Endodermal cell (in vitro differentiated cells): ENCODE measurements around the gene LRBA. TPM values are rescaled to one million over a fixed set of nuclear protein-coding genes. Genes with fewer than 3 reads are reported as not detected.

ENCODE experiments used
- DNase-seq: peaks from one replicate; pipeline ENCODE4 v3.0.0-alpha.2; 2017
- H3K27ac ChIP-seq: 2 replicates; pipeline ENCODE4 v1.5.1; 2013; ENCODE audit warnings: mild to moderate bottlenecking, low read depth, low read length, moderate library complexity
- H3K27me3 ChIP-seq: 2 replicates; pipeline ENCODE4 v1.6.1; 2013; ENCODE audit warnings: mild to moderate bottlenecking, low read length, moderate library complexity; ENCODE audit not compliant: insufficient read depth, control insufficient read depth, poor library complexity, severe bottlenecking
- H3K36me3 ChIP-seq: 2 replicates; pipeline ENCODE4 v1.7.0; 2013; ENCODE audit warnings: mild to moderate bottlenecking, low read length, moderate library complexity; ENCODE audit not compliant: control insufficient read depth, insufficient read depth
- H3K4me1 ChIP-seq: one replicate; pipeline ENCODE4 v1.7.0; 2013; ENCODE audit warnings: low read length; ENCODE audit not compliant: control insufficient read depth, insufficient read depth
- H3K4me3 ChIP-seq: 2 replicates; pipeline ENCODE4 v1.5.1; 2013; ENCODE audit warnings: mild to moderate bottlenecking, low read length, moderate library complexity
- H3K9ac ChIP-seq: 2 replicates; pipeline ENCODE4 v1.6.1; 2013; ENCODE audit warnings: mild to moderate bottlenecking, low read length, moderate library complexity; ENCODE audit not compliant: poor library complexity, severe bottlenecking; ENCODE audit errors: extremely low read depth
- H3K9me3 ChIP-seq: 2 replicates; pipeline ENCODE4 v1.6.1; 2013; ENCODE audit warnings: mild to moderate bottlenecking, low read length, moderate library complexity; ENCODE audit not compliant: control insufficient read depth
- H3K27ac Mint-ChIP-seq: 2 replicates; pipeline ENCODE4 v1.8.0; 2020; ENCODE audit warnings: mixed read lengths
- H3K27me3 Mint-ChIP-seq: 2 replicates; pipeline ENCODE4 v1.8.0; 2021; ENCODE audit warnings: mild to moderate bottlenecking, mixed read lengths; ENCODE audit not compliant: insufficient read depth
- H3K36me3 Mint-ChIP-seq: 2 replicates; pipeline ENCODE4 v1.8.0; 2020; ENCODE audit warnings: low read depth, mixed read lengths
- H3K4me1 Mint-ChIP-seq: 2 replicates; pipeline ENCODE4 v1.8.0; 2020; ENCODE audit warnings: mixed read lengths
- H3K4me3 Mint-ChIP-seq: 2 replicates; pipeline ENCODE4 v1.8.0; 2020; ENCODE audit warnings: mild to moderate bottlenecking, moderate library complexity, mixed read lengths
- H3K9me3 Mint-ChIP-seq: 2 replicates; pipeline ENCODE4 v1.8.0; 2020; ENCODE audit warnings: mild to moderate bottlenecking, mixed read lengths
- CTCF ChIP-seq: fragments of 200-600 bp; sonication (generic); conservative IDR thresholded peaks from 2 replicates; pipeline ENCODE4 v1.5.0; 2021; ENCODE audit warnings: antibody characterized with exemption, mild to moderate bottlenecking
- WGBS, 2 experiments: methylation state at CpG; one replicate each; pipeline versions ENCODE4 v1.1.5 to v1.1.7; 2013; ENCODE audit warnings: missing lambda C conversion rate in 2 of 2, mixed read lengths in 1 of 2; ENCODE audit not compliant: insufficient coverage in 1 of 2, insufficient read length in 1 of 2; 5-methylcytosine and 5-hydroxymethylcytosine counted together
- total RNA-seq, 2 donors: library from RNA; stranded (reverse); fragmentation: NEBNext Ultra II Directional in 1 of 2; extraction: Animal tissue kit (Norgen Biotek cat#: 25700) in 1 of 2; gene quantifications; 2 replicates in 1 of 2; 3 replicates in 1 of 2; pipeline ENCODE4 v1.2.1, GENCODE V29; 2021

Gene LRBA
- total RNA-seq, 2 donors from 2014 or later: 77.3 to 95.9 TPM

DNA sequence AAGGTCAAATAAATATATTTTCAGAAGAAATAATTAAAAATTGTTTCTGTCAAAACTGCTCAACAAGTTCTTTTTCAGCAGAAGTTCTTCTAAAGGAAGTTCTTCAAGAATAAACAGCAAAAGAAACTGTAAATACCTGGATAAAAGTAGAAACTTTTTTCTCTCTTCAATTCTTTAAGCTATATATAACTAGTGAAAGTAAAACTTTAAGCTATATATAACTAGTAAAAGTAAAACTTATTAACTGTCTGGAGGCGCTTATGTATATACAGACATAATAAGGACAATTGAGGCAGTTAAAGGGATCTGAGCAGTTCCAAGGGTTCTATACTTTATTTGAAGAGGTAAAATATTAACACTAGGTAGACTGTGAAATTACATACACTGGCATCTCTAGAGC is 126.9 kb downstream of the LRBA start:
- H3K4me3 ChIP-seq: no peak overlapping the region
- H3K27me3 Mint-ChIP-seq: no peaks in the 10 kb centered on the region
- no peak for TF ChIP-seq CTCF
- no peaks in the 10 kb centered on the region for H3K9me3 ChIP-seq
- no peak overlapping the region for H3K4me3 Mint-ChIP-seq
- H3K9me3 Mint-ChIP-seq: no peaks in the 10 kb centered on the region
- H3K4me1 Mint-ChIP-seq: peaks cover 9% of the 10 kb centered on the region
- H3K4me1 ChIP-seq: no peaks in the 10 kb centered on the region
- peaks cover 15% of the 10 kb centered on the region for H3K36me3 Mint-ChIP-seq
- H3K36me3 ChIP-seq: peaks cover 30% of the 10 kb centered on the region
- H3K27me3 ChIP-seq: no peaks in the 10 kb centered on the region
- 0% methylated on average over 1 of the region's 1 CpG; no CpG with 5 or more reads in 1 of the 2 experiments for WGBS, 2 experiments
- H3K27ac ChIP-seq: no peak overlapping the region
- no peak overlapping the region for H3K27ac Mint-ChIP-seq
- H3K9ac ChIP-seq: no peak overlapping the region
- DNase-seq: no peak

GRCh38 chr4:150886597-150886996 is 128.5 kb downstream of the LRBA start:
- peaks cover 9% of the 10 kb centered on the region for H3K4me1 Mint-ChIP-seq
- 100% methylated on average over 1 of the region's 1 CpG; no CpG with 5 or more reads in 1 of the 2 experiments for WGBS, 2 experiments
- H3K27ac Mint-ChIP-seq: no peak overlapping the region
- peaks cover 13% of the 10 kb centered on the region for H3K36me3 Mint-ChIP-seq
- no peak for DNase-seq
- Histone ChIP-seq H3K4me1 (no peaks in the 10 kb centered on the region), H3K4me3 (no peak overlapping the region), H3K36me3 (peaks cover 27% of the 10 kb centered on the region), H3K9ac (no peak overlapping the region), H3K27ac (no peak overlapping the region), H3K9me3 (peaks cover 4% of the 10 kb centered on the region), H3K27me3 (no peaks in the 10 kb centered on the region)
- no peaks in the 10 kb centered on the region for H3K27me3 Mint-ChIP-seq
- no peaks in the 10 kb centered on the region for H3K9me3 Mint-ChIP-seq
- TF ChIP-seq CTCF: no peak
- no peak overlapping the region for H3K4me3 Mint-ChIP-seq

GRCh38 chr4:150884625-150885024 is 130.5 kb downstream of the LRBA start:
- no peak for TF ChIP-seq CTCF
- H3K4me3 Mint-ChIP-seq: no peak overlapping the region
- peaks cover 7% of the 10 kb centered on the region for H3K4me1 Mint-ChIP-seq
- H3K27me3 ChIP-seq: no peaks in the 10 kb centered on the region
- H3K36me3 ChIP-seq: peaks cover 37% of the 10 kb centered on the region
- H3K27ac Mint-ChIP-seq: peak overlapping the region; percentile 34
- DNase-seq: no peak
- no peak overlapping the region for H3K9ac ChIP-seq
- peaks cover 17% of the 10 kb centered on the region for H3K9me3 Mint-ChIP-seq
- H3K9me3 ChIP-seq: peaks cover 20% of the 10 kb centered on the region
- no peaks in the 10 kb centered on the region for H3K4me1 ChIP-seq
- H3K27ac ChIP-seq: no peak overlapping the region
- peaks cover 31% of the 10 kb centered on the region for H3K36me3 Mint-ChIP-seq
- H3K27me3 Mint-ChIP-seq: no peaks in the 10 kb centered on the region
- H3K4me3 ChIP-seq: peak overlapping the region; percentile 21
- WGBS, 2 experiments: 60 to 92% methylated on average over 1 of the region's 1 CpG
